WTC11 (cell line): ENCODE data around the gene SMOC2. TPM values are rescaled to one million over a fixed set of nuclear protein-coding genes. Genes with fewer than 3 reads are reported as not detected.

Experiments
- ATAC-seq: fragments of 200-7000 bp; cut with Tn5 transposase; 2 replicates; pipeline ENCODE4 v1.10.0; 2021; ENCODE audit warnings: mild to moderate bottlenecking, moderate library complexity
- CTCF ChIA-PET: fragments of 300-600 bp; sonication (Branson Sonifier 250); formaldehyde crosslinking; loops from one replicate; lab custom pipeline; 2021; ENCODE audit warnings: antibody characterized with exemption; lab: Charles Lee
- POLR2A ChIA-PET: fragments of 350-600 bp; sonication (Branson Sonifier 250); formaldehyde crosslinking; loops from one replicate; lab custom pipeline; 2021; ENCODE audit warnings: antibody characterized with exemption; lab: Charles Lee
- DNase-seq: peaks from one replicate; pipeline ENCODE4 v3.0.0; 2021; ENCODE audit warnings: low spot score
- H3K27ac Mint-ChIP-seq: 2 replicates; pipeline ENCODE4 v1.8.0; 2021; ENCODE audit warnings: mixed read lengths
- H3K27me3 Mint-ChIP-seq: 2 replicates; pipeline ENCODE4 v1.8.0; 2021; ENCODE audit warnings: low read depth, mild to moderate bottlenecking, moderate library complexity, mixed read lengths
- H3K36me3 Mint-ChIP-seq: 2 replicates; pipeline ENCODE4 v1.8.0; 2021; ENCODE audit warnings: mixed read lengths
- H3K4me1 Mint-ChIP-seq: 2 replicates; pipeline ENCODE4 v1.8.0; 2022; ENCODE audit warnings: mixed read lengths
- H3K4me3 Mint-ChIP-seq: 2 replicates; pipeline ENCODE4 v1.8.0; 2021; ENCODE audit warnings: mild to moderate bottlenecking, moderate library complexity, mixed read lengths
- H3K9me3 Mint-ChIP-seq: 2 replicates; pipeline ENCODE4 v1.8.0; 2021; ENCODE audit warnings: mixed read lengths
- ATF3 ChIP-seq: sonication (generic); formaldehyde crosslinking; conservative IDR thresholded peaks from 2 replicates; pipeline ENCODE4 v1.8.1; 2022; ENCODE audit warnings: mild to moderate bottlenecking, missing genetic modification reagents
- CREB1 ChIP-seq: sonication (generic); formaldehyde crosslinking; IDR thresholded peaks from 2 replicates; pipeline ENCODE4 v1.8.0; 2023; ENCODE audit warnings: mild to moderate bottlenecking, missing genetic modification reagents
- EMX1 ChIP-seq: fragments of 250-450 bp; sonication (Bioruptor Pico); IDR thresholded peaks from 2 replicates; pipeline ENCODE4 v1.8.0; 2021; ENCODE audit warnings: mild to moderate bottlenecking
- ERG ChIP-seq: fragments of 250-450 bp; sonication (Bioruptor Pico); IDR thresholded peaks from 2 replicates; pipeline ENCODE4 v1.8.0; 2021; ENCODE audit warnings: mild to moderate bottlenecking
- GABPB1 ChIP-seq: sonication (generic); formaldehyde crosslinking; IDR thresholded peaks from 2 replicates; pipeline ENCODE4 v1.8.1; 2023; ENCODE audit warnings: mild to moderate bottlenecking, missing genetic modification reagents
- KAT7 ChIP-seq: sonication (generic); formaldehyde crosslinking; IDR thresholded peaks from 2 replicates; pipeline ENCODE4 v1.8.1; 2023; ENCODE audit warnings: missing genetic modification reagents, mild to moderate bottlenecking, borderline replicate concordance
- PREB ChIP-seq: sonication (generic); formaldehyde crosslinking; IDR thresholded peaks from 2 replicates; pipeline ENCODE4 v1.8.1; 2022; ENCODE audit warnings: mild to moderate bottlenecking, missing genetic modification reagents, moderate library complexity, borderline replicate concordance
- RELA ChIP-seq: sonication (generic); formaldehyde crosslinking; IDR thresholded peaks from 2 replicates; pipeline ENCODE4 v1.8.1; 2022; ENCODE audit warnings: missing genetic modification reagents, mild to moderate bottlenecking, borderline replicate concordance
- SMAD4 ChIP-seq: sonication (generic); formaldehyde crosslinking; IDR thresholded peaks from 2 replicates; pipeline ENCODE4 v1.8.0; 2022; ENCODE audit warnings: mild to moderate bottlenecking, missing genetic modification reagents
- SP1 ChIP-seq: sonication (generic); formaldehyde crosslinking; conservative IDR thresholded peaks from 2 replicates; pipeline ENCODE4 v1.8.1; 2022; ENCODE audit warnings: missing genetic modification reagents
- TCF7 ChIP-seq: sonication (generic); formaldehyde crosslinking; IDR thresholded peaks from 2 replicates; pipeline ENCODE4 v1.8.0; 2022; ENCODE audit warnings: mild to moderate bottlenecking, low read depth, missing genetic modification reagents, moderate library complexity
- TP53 ChIP-seq: sonication (generic); formaldehyde crosslinking; IDR thresholded peaks from 2 replicates; pipeline ENCODE4 v1.8.1; 2023; ENCODE audit warnings: mild to moderate bottlenecking, missing genetic modification reagents
- ZBTB21 ChIP-seq: sonication (generic); formaldehyde crosslinking; IDR thresholded peaks from 2 replicates; pipeline ENCODE4 v1.8.1; 2023; ENCODE audit warnings: mild to moderate bottlenecking, missing genetic modification reagents, borderline replicate concordance
- ZNF121 ChIP-seq: sonication (generic); formaldehyde crosslinking; IDR thresholded peaks from 2 replicates; pipeline ENCODE4 v1.8.0; 2023; ENCODE audit warnings: missing genetic modification reagents
- ZNF317 ChIP-seq: sonication (generic); formaldehyde crosslinking; IDR thresholded peaks from 2 replicates; pipeline ENCODE4 v1.8.1; 2023; ENCODE audit warnings: low read depth, mild to moderate bottlenecking, moderate library complexity, missing genetic modification reagents, borderline replicate concordance
- ZNF396 ChIP-seq: fragments of 250-450 bp; sonication (Bioruptor Pico); IDR thresholded peaks from 2 replicates; pipeline ENCODE4 v1.8.0; 2021; ENCODE audit warnings: mild to moderate bottlenecking, moderate library complexity, borderline replicate concordance
- total RNA-seq: library from RNA; stranded (reverse); gene quantifications from 3 replicates; pipeline ENCODE4 v1.2.3, GENCODE V29; 2021
- TF ChIP-seq, protein P1 (sequence below): sonication (generic); formaldehyde crosslinking; conservative IDR thresholded peaks from 2 replicates; pipeline ENCODE4 v1.8.1; 2023; ENCODE audit warnings: mild to moderate bottlenecking, low read depth, missing genetic modification reagents, moderate library complexity
- TF ChIP-seq, protein P2 (sequence below): sonication (generic); formaldehyde crosslinking; IDR thresholded peaks from 2 replicates; pipeline ENCODE4 v1.8.1; 2023; ENCODE audit warnings: mild to moderate bottlenecking, moderate library complexity, missing genetic modification reagents
- TF ChIP-seq, protein P3 (sequence below): sonication (generic); formaldehyde crosslinking; IDR thresholded peaks from 2 replicates; pipeline ENCODE4 v1.8.0; 2023; ENCODE audit warnings: mild to moderate bottlenecking, missing genetic modification reagents

SMOC2 gene
- total RNA-seq, 1 experiment from 2014 or later, result 3.9 TPM

GRCh38 chr6:168493976-168494375 lies 53.0 kb downstream of the SMOC2 start:
- H3K4me3 Mint-ChIP-seq, result no peak overlapping the region
- H3K9me3 Mint-ChIP-seq, result no peaks in the 10 kb centered on the region
- no peaks in the 10 kb centered on the region for H3K36me3 Mint-ChIP-seq
- no peaks in the 10 kb centered on the region for H3K27me3 Mint-ChIP-seq
- ChIA-PET CTCF (no interaction called here), POLR2A (no interaction called here)
- ATAC-seq (no peak), DNase-seq (no peak)
- no peak for TF ChIP-seq RELA (CRISPR knock-in tag)
- H3K4me1 Mint-ChIP-seq, result peaks cover 28% of the 10 kb centered on the region
- H3K27ac Mint-ChIP-seq, result peak overlapping the region; percentile 25; the same call in 1 of the 2 replicates

- H3K27ac Mint-ChIP-seq, result no peak overlapping the region
- ATAC-seq, result no peak
- CTCF ChIA-PET, result no interaction called here
- H3K27me3 Mint-ChIP-seq, result no peaks in the 10 kb centered on the region
- POLR2A ChIA-PET, result no interaction called here
- H3K4me3 Mint-ChIP-seq, result no peak overlapping the region
- H3K9me3 Mint-ChIP-seq, result no peaks in the 10 kb centered on the region
- no peak for DNase-seq
- TF ChIP-seq TCF7 (CRISPR knock-in tag), result no peak
- TF ChIP-seq ZBTB21 (CRISPR knock-in tag), result no peak
- TF ChIP-seq SP1, result no peak
- TF ChIP-seq SMAD4 (CRISPR knock-in tag), result no peak
- no peak for TF ChIP-seq ERG (CRISPR knock-in tag)
- TF ChIP-seq, protein P1, sequence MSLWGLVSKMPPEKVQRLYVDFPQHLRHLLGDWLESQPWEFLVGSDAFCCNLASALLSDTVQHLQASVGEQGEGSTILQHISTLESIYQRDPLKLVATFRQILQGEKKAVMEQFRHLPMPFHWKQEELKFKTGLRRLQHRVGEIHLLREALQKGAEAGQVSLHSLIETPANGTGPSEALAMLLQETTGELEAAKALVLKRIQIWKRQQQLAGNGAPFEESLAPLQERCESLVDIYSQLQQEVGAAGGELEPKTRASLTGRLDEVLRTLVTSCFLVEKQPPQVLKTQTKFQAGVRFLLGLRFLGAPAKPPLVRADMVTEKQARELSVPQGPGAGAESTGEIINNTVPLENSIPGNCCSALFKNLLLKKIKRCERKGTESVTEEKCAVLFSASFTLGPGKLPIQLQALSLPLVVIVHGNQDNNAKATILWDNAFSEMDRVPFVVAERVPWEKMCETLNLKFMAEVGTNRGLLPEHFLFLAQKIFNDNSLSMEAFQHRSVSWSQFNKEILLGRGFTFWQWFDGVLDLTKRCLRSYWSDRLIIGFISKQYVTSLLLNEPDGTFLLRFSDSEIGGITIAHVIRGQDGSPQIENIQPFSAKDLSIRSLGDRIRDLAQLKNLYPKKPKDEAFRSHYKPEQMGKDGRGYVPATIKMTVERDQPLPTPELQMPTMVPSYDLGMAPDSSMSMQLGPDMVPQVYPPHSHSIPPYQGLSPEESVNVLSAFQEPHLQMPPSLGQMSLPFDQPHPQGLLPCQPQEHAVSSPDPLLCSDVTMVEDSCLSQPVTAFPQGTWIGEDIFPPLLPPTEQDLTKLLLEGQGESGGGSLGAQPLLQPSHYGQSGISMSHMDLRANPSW, result no peak
- no peak for TF ChIP-seq ATF3
- TF ChIP-seq ZNF121 (CRISPR knock-in tag), result no peak
- TF ChIP-seq ZNF317 (CRISPR knock-in tag), result no peak
- no peak for TF ChIP-seq GABPB1 (CRISPR knock-in tag)
- no peak for TF ChIP-seq PREB (CRISPR knock-in tag)
- TF ChIP-seq, protein P2, sequence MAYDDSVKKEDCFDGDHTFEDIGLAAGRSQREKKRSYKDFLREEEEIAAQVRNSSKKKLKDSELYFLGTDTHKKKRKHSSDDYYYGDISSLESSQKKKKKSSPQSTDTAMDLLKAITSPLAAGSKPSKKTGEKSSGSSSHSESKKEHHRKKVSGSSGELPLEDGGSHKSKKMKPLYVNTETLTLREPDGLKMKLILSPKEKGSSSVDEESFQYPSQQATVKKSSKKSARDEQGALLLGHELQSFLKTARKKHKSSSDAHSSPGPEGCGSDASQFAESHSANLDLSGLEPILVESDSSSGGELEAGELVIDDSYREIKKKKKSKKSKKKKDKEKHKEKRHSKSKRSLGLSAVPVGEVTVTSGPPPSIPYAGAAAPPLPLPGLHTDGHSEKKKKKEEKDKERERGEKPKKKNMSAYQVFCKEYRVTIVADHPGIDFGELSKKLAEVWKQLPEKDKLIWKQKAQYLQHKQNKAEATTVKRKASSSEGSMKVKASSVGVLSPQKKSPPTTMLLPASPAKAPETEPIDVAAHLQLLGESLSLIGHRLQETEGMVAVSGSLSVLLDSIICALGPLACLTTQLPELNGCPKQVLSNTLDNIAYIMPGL (CRISPR knock-in tag), result no peak
- no peak for TF ChIP-seq EMX1 (CRISPR knock-in tag)
- H3K4me1 Mint-ChIP-seq, result peaks cover 28% of the 10 kb centered on the region
- no peaks in the 10 kb centered on the region for H3K36me3 Mint-ChIP-seq
These were observed 53.7 kb downstream of the SMOC2 start for GRCh38 chr6:168494726-168495125.

DNA sequence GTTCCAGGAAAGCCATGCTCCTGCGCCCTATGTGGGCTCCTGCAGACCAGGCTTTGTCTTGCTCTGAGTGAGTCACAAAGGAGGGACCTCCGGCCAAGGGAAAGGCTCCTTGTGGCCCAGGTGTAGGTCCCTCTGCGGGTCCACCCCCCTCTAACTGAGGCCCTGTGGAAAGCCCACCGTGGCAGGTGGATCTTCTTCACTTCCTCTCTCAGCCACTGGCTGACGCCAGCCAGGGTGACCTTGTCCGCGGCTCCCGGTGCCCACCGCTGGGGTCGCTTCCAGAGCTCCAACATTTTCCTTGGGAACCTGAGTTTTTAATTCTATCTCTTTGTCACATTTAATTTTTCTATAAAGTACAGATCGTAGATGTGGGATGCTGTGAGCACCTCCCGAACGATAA lies 54.1 kb downstream of the SMOC2 start:
- peaks cover 28% of the 10 kb centered on the region for H3K4me1 Mint-ChIP-seq
- ChIA-PET POLR2A (no interaction called here), CTCF (no interaction called here)
- TF ChIP-seq CREB1 (no peak), ZNF396 (CRISPR knock-in tag) (no peak), KAT7 (no peak), SP1 (no peak), TP53 (CRISPR knock-in tag) (no peak)
- TF ChIP-seq, protein P3, sequence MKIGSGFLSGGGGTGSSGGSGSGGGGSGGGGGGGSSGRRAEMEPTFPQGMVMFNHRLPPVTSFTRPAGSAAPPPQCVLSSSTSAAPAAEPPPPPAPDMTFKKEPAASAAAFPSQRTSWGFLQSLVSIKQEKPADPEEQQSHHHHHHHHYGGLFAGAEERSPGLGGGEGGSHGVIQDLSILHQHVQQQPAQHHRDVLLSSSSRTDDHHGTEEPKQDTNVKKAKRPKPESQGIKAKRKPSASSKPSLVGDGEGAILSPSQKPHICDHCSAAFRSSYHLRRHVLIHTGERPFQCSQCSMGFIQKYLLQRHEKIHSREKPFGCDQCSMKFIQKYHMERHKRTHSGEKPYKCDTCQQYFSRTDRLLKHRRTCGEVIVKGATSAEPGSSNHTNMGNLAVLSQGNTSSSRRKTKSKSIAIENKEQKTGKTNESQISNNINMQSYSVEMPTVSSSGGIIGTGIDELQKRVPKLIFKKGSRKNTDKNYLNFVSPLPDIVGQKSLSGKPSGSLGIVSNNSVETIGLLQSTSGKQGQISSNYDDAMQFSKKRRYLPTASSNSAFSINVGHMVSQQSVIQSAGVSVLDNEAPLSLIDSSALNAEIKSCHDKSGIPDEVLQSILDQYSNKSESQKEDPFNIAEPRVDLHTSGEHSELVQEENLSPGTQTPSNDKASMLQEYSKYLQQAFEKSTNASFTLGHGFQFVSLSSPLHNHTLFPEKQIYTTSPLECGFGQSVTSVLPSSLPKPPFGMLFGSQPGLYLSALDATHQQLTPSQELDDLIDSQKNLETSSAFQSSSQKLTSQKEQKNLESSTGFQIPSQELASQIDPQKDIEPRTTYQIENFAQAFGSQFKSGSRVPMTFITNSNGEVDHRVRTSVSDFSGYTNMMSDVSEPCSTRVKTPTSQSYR (CRISPR knock-in tag), result no peak
- H3K9me3 Mint-ChIP-seq, result no peaks in the 10 kb centered on the region
- H3K27me3 Mint-ChIP-seq, result no peaks in the 10 kb centered on the region
- no peak overlapping the region for H3K4me3 Mint-ChIP-seq
- no peak overlapping the region for H3K27ac Mint-ChIP-seq
- ATAC-seq (no peak), DNase-seq (no peak)
- H3K36me3 Mint-ChIP-seq, result no peaks in the 10 kb centered on the region
